ENCODE data around the gene GABRR3. TPM values are rescaled to one million over a fixed set of nuclear protein-coding genes. Genes with fewer than 3 reads are reported as not detected.

GABRR3 gene
- total RNA-seq, 1 donor from 2014 or later: not detected

DNA sequence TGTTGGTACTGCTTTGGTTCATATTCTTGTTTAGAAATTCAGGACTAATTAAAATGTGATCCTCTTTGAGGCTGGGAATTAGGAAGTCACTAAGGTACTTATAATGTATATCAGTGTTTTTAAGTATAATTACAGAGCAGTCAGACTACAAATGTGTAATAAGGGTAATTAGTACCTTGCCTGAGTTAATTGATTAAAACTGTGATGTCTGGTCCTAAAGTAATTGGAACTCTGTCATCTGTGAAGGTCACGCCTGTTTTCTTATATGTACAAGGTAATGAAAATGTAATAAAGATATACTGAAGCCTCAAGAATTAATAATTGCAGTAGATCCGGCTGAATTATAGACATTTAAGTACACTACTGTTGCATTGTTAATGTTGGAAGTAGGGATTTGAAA is 95.7 kb downstream of the GABRR3 start:
- DNase-seq (ENCODE audit: low spot score): no peak
- intact Hi-C loops (cut with DNase I): no loop called here
- no peak for ATAC-seq

DNA sequence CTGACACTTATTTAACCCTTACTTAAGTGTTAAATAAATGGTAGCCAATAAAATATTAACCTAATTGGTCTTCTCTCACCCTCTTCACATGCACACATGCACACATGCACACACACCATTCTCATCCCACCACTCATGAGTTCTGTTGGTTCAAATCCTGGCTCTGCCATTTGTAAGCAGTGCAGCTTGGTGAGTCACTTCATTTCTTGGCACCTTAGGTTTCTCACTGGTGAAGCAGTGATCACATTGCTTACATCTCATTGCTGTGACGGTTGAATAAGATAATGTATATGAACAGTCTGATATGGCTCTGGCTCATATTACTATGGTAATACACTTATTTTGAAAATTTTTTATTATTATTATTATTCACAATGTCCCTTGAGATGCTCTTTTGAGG is 96.7 kb downstream of the GABRR3 start:
- no peak for DNase-seq (ENCODE audit: low spot score)
- intact Hi-C loops (cut with DNase I): no loop called here
- no peak for ATAC-seq

DNA sequence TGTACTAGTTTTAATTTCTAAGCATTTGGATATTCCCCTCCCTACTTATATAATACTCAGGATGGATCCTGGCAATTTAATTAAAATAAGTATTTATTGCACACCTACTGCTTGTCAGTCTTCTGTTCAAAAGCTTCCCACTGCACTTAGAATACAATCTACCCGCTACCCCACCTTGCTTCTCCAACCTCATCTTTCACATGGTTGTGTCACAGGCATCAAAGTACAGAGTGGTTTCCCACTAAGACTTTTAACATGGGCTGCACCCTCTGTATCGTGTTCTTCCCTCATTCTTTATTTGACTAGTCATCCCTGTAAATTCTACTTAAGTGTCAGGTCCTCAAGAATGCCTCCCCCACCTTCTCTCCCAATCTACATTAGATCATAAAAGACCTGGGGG is 97.9 kb downstream of the GABRR3 start:
- DNase-seq (ENCODE audit: low spot score) (no peak), ATAC-seq (no peak)
- intact Hi-C loops (cut with DNase I): no loop called here

DNA sequence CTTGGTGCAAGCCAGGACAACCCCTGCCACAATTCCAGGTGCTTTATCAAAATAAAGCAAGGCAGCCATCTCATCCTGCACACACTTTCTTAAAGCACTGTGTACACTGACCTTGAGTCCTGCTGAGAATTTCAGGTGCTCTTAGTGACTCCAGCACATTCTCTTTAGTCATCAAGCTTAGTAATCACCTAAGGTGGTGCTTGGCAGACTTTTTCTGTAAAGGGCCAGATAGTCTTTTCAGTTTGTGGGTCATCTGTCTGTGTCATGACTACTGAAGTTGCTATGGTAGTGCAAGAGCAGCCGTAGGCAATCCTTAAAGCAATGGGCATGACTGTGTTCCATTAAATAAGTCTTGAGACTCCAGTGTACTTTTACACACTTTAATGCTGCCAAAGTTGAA is 99.3 kb downstream of the GABRR3 start:
- no peak for DNase-seq (ENCODE audit: low spot score)
- intact Hi-C loops (cut with DNase I): no loop called here
- ATAC-seq: no peak

Other genes starting within 250 kb of the GABRR3 start
- gene CRYBG3, start 213.3 kb downstream of the GABRR3 start, total RNA-seq: 59.3 TPM
- 36.0 TPM for gene RIOX2, start 62.9 kb downstream of the GABRR3 start, total RNA-seq
- not detected for gene OR5AC2, start 51.9 kb upstream of the GABRR3 start, total RNA-seq
- gene OR5H1, start 95.4 kb upstream of the GABRR3 start, total RNA-seq: not detected
- not detected for gene OR5H14, start 112.2 kb upstream of the GABRR3 start, total RNA-seq
- not detected for gene OR5H15, start 131.4 kb upstream of the GABRR3 start, total RNA-seq
- gene OR5H6, start 228.9 kb upstream of the GABRR3 start, total RNA-seq: not detected
- gene OR5H2, start 247.2 kb upstream of the GABRR3 start, total RNA-seq: not detected

Data from sciatic nerve (tissue), 2 donors.